Panc1 (cell line): ENCODE data around the gene CBFB. TPM values are rescaled to one million over a fixed set of nuclear protein-coding genes. Genes with fewer than 3 reads are reported as not detected.
A peak's percentile ranks its signal among the peaks of the same experiment; 100 is the strongest.

ENCODE experiments used
- ATAC-seq: fragments of 200-7000 bp; cut with Tn5 transposase; 2 replicates; pipeline ENCODE4 v1.9.1; 2020; ENCODE audit warnings: mild to moderate bottlenecking, moderate library complexity
- BruUV-seq: library from RNA; stranded (reverse); fragments of 400-500 nt; replicated peaks from 2 replicates; lab custom pipeline; 2021; lab: Mats Ljungman, UMichigan
- CTCF ChIA-PET: fragments of 300-600 bp; sonication (Branson Sonifier 250); formaldehyde crosslinking; loops from one replicate; lab custom pipeline; 2022; ENCODE audit warnings: antibody characterized with exemption; lab: Charles Lee
- POLR2A ChIA-PET: fragments of 300-600 bp; sonication (Branson Sonifier 250); formaldehyde crosslinking; loops from one replicate; lab custom pipeline; 2022; ENCODE audit warnings: antibody characterized with exemption; lab: Charles Lee
- DNase-seq: peaks from one replicate; pipeline ENCODE4 v3.0.0-alpha.2; 2010; ENCODE audit warnings: low read depth, low spot score
- H3K27ac ChIP-seq: 2 replicates; pipeline ENCODE4 v1.5.1; 2011; ENCODE audit warnings: mild to moderate bottlenecking, low read length, inconsistent platforms
- H3K27me3 ChIP-seq: fragments of 200-500 bp; sonication (Bioruptor generic); 2 replicates; pipeline ENCODE4 v1.6.0; 2014; ENCODE audit warnings: low read length, inconsistent platforms; ENCODE audit not compliant: control insufficient read depth, insufficient read depth
- H3K36me3 ChIP-seq: fragments of 200-500 bp; sonication (Bioruptor generic); 2 replicates; pipeline ENCODE4 v1.5.1; 2014; ENCODE audit warnings: inconsistent platforms, mild to moderate bottlenecking, low read length, moderate library complexity; ENCODE audit not compliant: control insufficient read depth, insufficient read depth
- H3K4me1 ChIP-seq: 2 replicates; pipeline ENCODE4 v1.5.1; 2011; ENCODE audit warnings: inconsistent platforms, mild to moderate bottlenecking, low read length, moderate library complexity; ENCODE audit not compliant: control insufficient read depth, insufficient read depth
- H3K4me3 ChIP-seq, 2 experiments: 2 replicates each; pipeline ENCODE4 v1.5.1; 2011 to 2012; ENCODE audit warnings: low read depth in 2 of 2, low read length in 2 of 2, mild to moderate bottlenecking in 2 of 2, inconsistent platforms in 1 of 2, moderate library complexity in 1 of 2
- H3K9me3 ChIP-seq: fragments of 200-500 bp; sonication (Bioruptor generic); 2 replicates; pipeline ENCODE4 v1.5.1; 2014; ENCODE audit warnings: low read depth, mild to moderate bottlenecking, inconsistent platforms, low read length, moderate library complexity; ENCODE audit not compliant: control insufficient read depth, insufficient read depth
- CTCF ChIP-seq: fragments of 450-650 bp; IDR thresholded peaks from 2 replicates; pipeline ENCODE4 v1.5.1; 2017; ENCODE audit warnings: mild to moderate bottlenecking
- POLR2AphosphoS5 ChIP-seq: IDR thresholded peaks from 2 replicates; pipeline ENCODE4 v1.6.1; 2012; ENCODE audit warnings: mild to moderate bottlenecking, low read depth, low read length, moderate library complexity
- SIN3A ChIP-seq: IDR thresholded peaks from 2 replicates; pipeline ENCODE4 v1.6.1; 2012; ENCODE audit warnings: low read depth, mild to moderate bottlenecking, low read length, moderate library complexity, borderline replicate concordance; ENCODE audit not compliant: insufficient read depth
- TCF7L2 ChIP-seq: IDR thresholded peaks from 2 replicates; pipeline ENCODE4 v1.6.1; 2011; ENCODE audit warnings: mild to moderate bottlenecking, low read depth, low read length, inconsistent platforms
- in situ Hi-C: cut with HindIII; loops from 2 replicates; pipeline ENCODE4 v1.10.0; 2016; ENCODE audit warnings: low sequenced_read_pairs, low pct_unique_long_range_greater_than_20kb
- intact Hi-C: fragments of 100-400 bp; cut with micrococcal nuclease; formaldehyde crosslinking; loops from one replicate; pipeline ENCODE4 v1.10.0; 2022; ENCODE audit not compliant: unreplicated experiment
- total RNA-seq: library from RNA; stranded (reverse); gene quantifications from one replicate; pipeline ENCODE4 v1.2.1, GENCODE V29; 2021; ENCODE audit not compliant: unreplicated experiment
- TF ChIP-seq, protein P1 (sequence below), 2 experiments: IDR thresholded peaks; 2 replicates each; pipeline ENCODE4 v1.6.1; 2011 to 2012; ENCODE audit warnings: low read depth in 2 of 2, control low read depth in 1 of 2, low read length in 1 of 2, mild to moderate bottlenecking in 1 of 2, moderate library complexity in 1 of 2; ENCODE audit not compliant: insufficient read depth in 1 of 2

CBFB gene
- total RNA-seq, 1 experiment from 2014 or later: 66.4 TPM

DNA sequence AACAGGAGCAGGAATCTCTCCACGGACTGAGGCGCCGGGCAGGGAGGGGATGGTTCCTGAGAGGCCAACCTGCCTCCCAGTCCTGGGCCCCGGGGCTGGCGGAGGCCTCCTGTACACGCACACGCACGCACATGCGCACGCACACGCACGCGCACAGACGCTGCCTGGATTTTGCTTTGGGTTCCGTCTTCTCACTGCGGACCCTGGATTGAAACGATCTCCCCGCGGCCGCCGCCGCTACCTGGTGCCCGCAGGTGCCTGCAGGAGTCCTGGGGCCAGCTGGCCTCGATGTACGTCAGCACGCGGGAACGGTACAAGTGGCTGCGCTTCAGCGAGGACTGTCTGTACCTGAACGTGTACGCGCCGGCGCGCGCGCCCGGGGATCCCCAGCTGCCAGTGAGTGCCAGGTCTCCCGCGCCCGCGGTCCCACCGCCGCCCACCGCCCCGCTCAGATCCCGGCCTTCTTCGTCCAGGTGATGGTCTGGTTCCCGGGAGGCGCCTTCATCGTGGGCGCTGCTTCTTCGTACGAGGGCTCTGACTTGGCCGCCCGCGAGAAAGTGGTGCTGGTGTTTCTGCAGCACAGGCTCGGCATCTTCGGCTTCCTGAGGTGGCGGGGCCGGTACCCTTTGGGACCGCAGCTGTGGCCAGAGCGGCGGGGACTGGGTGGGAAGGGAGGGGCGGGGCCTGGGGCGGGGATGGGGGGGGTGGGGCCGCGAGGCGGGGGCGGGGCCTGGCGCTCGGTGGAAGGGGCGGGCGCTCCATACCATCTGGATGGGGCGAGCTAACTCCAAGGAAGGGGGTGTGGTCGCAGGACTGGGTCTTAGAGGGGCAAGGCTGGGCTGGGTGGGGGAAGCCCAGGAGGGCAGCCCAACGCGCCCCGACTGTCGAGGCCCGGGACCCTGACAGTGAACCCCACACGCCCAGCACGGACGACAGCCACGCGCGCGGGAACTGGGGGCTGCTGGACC is 28.3 kb upstream of the CBFB start:
- ChIA-PET CTCF (interaction anchor here (0.7 to 1.0 kb wide), 2 partner anchors 13 to 352 kb away, joined by 4 read pairs; no protein-coding TSS in a partner anchor), POLR2A (no interaction called here)
- peak overlapping the region; percentile 54 to 63 for H3K4me3 ChIP-seq
- no peaks in the 10 kb centered on the region for H3K36me3 ChIP-seq
- no peaks in the 10 kb centered on the region for H3K4me1 ChIP-seq
- BruUV-seq: no TSS peak
- TF ChIP-seq, protein P1, sequence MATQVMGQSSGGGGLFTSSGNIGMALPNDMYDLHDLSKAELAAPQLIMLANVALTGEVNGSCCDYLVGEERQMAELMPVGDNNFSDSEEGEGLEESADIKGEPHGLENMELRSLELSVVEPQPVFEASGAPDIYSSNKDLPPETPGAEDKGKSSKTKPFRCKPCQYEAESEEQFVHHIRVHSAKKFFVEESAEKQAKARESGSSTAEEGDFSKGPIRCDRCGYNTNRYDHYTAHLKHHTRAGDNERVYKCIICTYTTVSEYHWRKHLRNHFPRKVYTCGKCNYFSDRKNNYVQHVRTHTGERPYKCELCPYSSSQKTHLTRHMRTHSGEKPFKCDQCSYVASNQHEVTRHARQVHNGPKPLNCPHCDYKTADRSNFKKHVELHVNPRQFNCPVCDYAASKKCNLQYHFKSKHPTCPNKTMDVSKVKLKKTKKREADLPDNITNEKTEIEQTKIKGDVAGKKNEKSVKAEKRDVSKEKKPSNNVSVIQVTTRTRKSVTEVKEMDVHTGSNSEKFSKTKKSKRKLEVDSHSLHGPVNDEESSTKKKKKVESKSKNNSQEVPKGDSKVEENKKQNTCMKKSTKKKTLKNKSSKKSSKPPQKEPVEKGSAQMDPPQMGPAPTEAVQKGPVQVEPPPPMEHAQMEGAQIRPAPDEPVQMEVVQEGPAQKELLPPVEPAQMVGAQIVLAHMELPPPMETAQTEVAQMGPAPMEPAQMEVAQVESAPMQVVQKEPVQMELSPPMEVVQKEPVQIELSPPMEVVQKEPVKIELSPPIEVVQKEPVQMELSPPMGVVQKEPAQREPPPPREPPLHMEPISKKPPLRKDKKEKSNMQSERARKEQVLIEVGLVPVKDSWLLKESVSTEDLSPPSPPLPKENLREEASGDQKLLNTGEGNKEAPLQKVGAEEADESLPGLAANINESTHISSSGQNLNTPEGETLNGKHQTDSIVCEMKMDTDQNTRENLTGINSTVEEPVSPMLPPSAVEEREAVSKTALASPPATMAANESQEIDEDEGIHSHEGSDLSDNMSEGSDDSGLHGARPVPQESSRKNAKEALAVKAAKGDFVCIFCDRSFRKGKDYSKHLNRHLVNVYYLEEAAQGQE (IDR thresholded peaks at IDR 0.05; ENCODE audit: insufficient read depth in 1 of 2, low read depth in 2 of 2, low read length in 1 of 2): no peak
- TF ChIP-seq SIN3A (no peak), CTCF (no peak), POLR2AphosphoS5 (no peak), TCF7L2 (no peak)
- ATAC-seq (peak; percentile 86), DNase-seq (no peak)
- no peaks in the 10 kb centered on the region for H3K27me3 ChIP-seq
- H3K27ac ChIP-seq: no peak overlapping the region
- no peaks in the 10 kb centered on the region for H3K9me3 ChIP-seq
- in situ Hi-C loops: no loop called here
- intact Hi-C loops: no loop called here

- Histone ChIP-seq H3K4me3 (no peak overlapping the region), H3K36me3 (no peaks in the 10 kb centered on the region), H3K27ac (no peak overlapping the region), H3K9me3 (no peaks in the 10 kb centered on the region), H3K27me3 (no peaks in the 10 kb centered on the region), H3K4me1 (no peaks in the 10 kb centered on the region)
- ChIA-PET POLR2A (no interaction called here), CTCF (no interaction called here)
- in situ Hi-C loops: no loop called here
- no TSS peak for BruUV-seq
- intact Hi-C loops: no loop called here
- ATAC-seq (no peak), DNase-seq (no peak)
- no peak for TF ChIP-seq POLR2AphosphoS5
- TF ChIP-seq TCF7L2: no peak
- TF ChIP-seq, protein P1 (IDR thresholded peaks at IDR 0.05; ENCODE audit: insufficient read depth in 1 of 2, low read depth in 2 of 2, low read length in 1 of 2): no peak
- TF ChIP-seq CTCF: no peak
- TF ChIP-seq SIN3A: no peak
Observed at GRCh38 chr16:67001726-67002125, 27.2 kb upstream of the CBFB start.
